DND-41 (cell line): ENCODE results near the gene CD244.

Experiments used
- CTCF ChIP-seq: IDR thresholded peaks from 2 replicates; pipeline ENCODE4 v1.5.1; 2012; ENCODE audit warnings: borderline replicate concordance, low read length, moderate library complexity, mild to moderate bottlenecking; ENCODE audit not compliant: poor library complexity, severe bottlenecking; ENCODE audit errors: extremely low read depth
- EZH2 ChIP-seq: IDR thresholded peaks from 3 replicates; pipeline ENCODE4 v1.6.1; 2012; ENCODE audit warnings: borderline replicate concordance, low read depth, mild to moderate bottlenecking, moderate library complexity, low read length, inconsistent platforms; ENCODE audit not compliant: severe bottlenecking

- peak; percentile 52 for TF ChIP-seq CTCF
- no peak for TF ChIP-seq EZH2
These were observed 21.9 kb upstream of the CD244 start for GRCh38 chr1:160884579-160884978.
